GDM1 (cell line): ENCODE data around the gene CDHR3.
"Not testable (repeated sequence)": the region's sequence is repeated elsewhere in the genome, so short reads cannot be mapped to it uniquely, and the experiment has no call there.

ENCODE experiments used
- DNase-seq: peaks from one replicate; lab custom pipeline; 2025; lab: John Stamatoyannopoulos, UW

The CDHR3 gene

DNA sequence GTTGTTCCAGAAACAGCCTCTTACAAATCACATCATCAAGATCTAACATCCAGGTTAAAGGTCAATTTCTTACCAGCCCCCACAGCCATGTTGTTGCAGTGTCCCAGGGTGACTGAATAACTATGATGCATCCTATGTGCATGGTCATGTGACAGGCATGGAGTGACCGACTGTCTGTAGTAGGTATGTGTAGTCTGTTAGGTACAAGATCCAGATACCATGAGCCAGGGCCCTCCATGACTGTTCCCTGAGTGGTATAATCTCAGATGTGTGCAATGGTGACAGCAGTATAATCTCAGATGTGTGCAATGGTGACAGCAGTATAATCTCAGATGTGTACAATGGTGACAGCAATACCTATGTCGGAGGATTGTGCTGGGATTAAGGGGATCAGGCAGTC is 8.8 kb downstream of the CDHR3 start:
- DNase-seq: no peak

DNA sequence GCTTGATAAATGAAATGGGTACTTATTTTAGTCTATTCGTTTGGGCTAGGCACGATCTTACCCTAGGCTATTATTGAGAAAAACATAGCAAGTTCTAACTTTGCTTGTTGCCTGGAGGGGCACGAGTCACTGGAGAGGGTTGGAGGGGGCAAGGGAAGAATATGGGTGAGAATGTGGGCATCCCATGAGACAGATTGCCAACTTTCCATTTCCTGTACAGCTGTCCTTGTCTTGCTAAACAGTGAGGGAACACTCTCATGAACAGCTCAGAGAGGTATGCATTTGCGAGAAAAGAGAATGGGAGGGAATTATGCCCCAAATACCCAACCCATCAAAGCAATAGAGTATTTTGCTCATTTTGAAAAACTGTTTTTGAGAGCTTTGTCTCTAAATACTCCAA is 9.2 kb downstream of the CDHR3 start:
- no peak for DNase-seq

DNA sequence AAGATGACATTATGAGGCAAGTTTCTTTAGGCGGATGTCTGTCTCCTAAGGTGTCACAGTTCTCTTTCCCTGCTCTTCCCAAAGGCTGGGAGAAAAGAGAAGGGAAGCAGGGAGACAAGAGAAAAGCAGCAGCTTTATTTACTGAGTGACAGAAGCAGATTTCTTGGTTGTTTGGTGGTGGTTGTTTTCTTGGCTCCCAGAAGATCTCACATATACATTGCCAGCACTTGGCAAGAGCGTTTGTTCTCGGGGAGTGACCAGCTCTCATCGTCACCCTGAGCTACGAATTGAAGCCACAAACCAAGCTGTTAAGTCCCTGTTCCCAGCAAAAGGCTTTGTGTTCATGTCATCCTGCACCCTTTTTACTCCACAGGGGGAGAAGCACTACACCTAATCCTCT is 11.4 kb downstream of the CDHR3 start:
- DNase-seq: no peak

DNA sequence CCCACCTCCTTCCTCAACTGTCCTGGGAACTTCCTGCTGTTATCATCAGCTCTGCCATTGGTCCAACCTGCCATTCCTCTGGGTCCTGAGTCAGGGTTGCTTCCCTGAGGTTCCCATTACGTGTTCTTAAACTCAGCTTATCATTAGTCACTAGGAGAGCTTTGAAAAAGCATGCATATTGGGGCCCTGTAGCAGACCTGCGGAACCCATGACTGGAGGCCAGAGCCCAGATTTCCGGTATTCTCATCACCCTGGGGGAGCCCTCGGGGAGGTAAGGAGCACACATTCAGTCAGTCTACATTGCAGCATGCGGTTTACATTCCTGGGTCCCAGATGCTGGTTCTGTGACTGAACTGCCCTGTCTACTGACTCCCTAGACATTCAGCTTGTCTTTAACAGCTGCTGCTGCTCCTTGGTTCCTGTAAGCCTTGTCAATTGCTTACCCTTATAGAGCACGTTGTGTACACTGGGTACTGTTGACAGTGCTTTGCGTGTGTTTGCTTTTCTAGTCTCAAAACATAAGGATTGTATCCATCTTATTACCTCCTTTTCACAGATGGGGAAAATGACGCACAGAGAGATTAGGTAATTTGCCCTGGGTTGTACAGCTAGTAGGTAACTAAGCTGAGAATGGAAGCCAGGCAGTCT is 12.8 kb downstream of the CDHR3 start:
- peak; percentile 15 for DNase-seq

DNA sequence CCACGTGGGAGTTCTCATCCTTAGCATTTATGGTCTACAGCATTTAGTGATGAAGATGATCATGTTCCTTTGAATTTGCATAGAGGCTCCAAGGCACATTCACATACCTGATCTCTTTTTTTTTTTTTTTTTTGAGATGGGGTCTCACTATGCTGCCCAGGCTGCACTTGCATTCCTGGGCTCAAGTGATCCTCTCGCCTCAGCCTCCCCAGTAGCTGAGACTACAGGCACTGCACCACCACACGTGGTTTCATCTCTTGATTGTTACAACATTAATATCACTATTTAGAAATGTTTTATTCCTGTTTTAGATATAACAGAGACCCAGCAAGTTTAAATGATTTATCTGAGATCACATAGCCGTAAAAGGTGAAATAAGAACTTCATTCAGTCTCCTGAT is 13.8 kb downstream of the CDHR3 start:
- DNase-seq: no peak

DNA sequence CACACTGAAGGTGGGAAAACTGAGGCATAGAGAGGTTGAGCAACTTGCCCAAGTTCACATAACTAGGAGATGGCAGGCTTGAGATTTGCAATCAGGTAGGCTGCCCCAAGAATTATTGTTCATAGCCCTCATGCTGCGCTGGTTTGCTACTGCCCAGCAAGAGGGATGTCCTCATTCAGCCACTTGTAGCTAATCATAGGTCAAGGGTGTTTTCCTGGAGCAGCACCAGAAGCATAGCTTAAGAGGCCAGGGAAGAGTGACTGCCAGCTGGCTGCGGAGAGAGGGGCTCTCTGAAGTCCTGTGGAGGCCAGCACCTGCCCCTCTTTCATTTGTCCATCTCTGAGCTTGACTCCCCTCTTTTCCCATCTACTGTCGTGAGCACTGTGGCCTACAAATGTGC is 15.0 kb downstream of the CDHR3 start:
- no peak for DNase-seq

DNA sequence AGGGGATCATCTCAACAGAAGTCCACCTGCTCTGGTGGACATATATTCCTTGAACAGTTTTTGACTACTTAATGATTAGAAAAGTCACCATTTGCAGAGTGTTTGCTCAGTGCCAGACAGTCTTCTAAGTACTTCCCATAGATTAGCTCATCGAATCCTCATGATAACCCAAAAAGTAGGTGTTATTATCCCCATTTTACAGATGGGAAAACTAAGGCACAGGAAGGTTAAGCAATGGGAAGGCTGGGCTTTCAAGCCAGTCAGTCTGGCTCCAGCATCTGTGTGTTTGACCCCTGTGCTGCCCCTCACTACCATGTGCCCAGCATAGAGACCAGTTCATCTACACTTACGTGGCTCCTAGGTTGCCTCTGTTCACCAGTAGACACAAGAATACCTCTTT is 15.9 kb downstream of the CDHR3 start:
- DNase-seq: no peak

DNA sequence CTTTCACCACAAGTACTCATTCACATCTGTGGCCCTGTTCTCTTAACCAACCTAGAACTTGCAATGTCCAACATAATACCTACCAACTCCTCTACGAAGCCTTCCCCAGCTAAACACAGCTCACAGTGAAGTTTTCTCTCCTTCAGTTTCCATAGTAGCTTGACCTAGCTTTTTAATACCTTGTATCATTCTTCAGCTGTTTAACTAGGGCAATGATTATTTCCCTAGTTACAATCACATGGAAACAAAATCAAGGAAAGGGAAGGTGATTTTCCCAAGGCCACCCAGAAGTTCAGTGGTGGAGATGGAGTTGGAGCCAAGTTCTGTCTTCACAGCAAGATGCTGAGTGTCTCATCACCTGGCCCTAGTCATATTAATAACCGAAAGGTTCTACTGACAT is 16.3 kb downstream of the CDHR3 start:
- no peak for DNase-seq

DNA sequence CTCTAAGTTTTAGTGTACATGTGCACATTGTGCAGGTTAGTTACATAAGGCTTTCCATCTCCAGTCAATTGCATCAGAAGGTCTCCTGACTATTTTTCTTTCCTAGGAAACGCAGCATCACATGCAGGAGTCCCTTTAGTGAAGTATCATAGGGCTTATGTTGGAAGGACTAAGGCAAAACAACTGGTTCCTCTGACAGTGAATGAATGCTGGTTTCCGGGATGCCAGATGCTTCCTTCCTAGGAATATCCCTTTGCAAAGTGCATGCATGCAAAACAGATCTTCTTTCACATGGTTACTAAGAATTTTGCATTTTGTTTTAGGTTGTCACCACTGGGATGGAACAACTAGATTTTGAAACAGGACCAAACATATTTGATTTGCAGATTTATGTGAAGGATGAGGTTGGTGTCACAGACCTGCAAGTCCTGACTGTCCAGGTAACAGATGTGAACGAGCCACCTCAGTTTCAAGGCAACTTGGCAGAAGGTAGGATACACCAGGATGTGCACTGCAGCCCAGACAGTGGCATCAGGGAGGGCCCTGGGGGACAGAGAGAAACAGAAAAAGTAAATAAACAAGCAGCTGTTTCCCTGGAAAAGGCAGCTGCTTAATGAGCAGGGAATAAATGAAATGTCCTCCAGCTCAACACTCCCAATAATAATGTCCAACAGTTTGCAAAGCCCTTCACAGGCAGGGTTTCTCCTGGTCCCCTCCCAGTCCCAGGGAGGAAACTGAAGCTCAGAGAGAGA is 17.8 kb downstream of the CDHR3 start:
- DNase-seq: no peak

DNA sequence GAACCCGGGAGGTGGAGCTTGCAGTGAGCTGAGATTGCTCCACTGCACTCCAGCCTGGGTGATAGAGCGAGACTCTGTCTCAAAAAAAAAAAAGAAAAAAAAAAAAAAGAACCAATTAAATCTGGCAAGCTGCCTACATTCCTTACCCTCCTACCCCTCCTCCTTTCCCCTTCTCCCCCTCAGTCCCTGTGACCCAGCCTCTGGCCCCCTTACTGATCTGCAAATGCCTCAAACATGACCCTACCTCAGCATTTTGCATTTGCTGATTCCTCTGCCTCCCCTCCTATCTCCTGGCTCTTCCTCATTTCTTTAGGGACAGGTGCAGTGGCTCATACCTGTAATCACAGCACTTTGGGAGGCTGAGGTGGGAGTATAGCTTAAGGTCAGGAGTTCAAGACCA is 19.3 kb downstream of the CDHR3 start:
- no peak for DNase-seq

DNA sequence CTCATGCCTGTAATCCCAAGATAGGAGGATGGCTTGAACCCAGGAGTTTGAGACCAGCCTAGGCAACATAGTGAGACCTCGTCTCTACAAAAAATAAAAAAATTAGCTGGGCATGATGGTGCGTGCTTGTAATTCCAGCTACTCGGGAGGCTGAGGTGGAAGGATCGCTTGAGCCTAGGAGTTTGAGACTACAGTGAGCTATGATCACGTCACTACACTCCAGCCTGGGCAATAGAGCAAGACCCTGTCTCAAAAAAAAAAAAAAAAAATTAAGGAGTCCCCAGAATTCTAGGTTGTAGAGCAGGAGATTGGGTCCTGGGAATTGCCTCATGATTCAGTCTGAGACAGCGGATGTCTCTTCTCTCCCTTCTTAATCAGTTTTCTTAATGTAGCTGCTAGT is 21.7 kb downstream of the CDHR3 start:
- not testable (repeated sequence) for DNase-seq

DNA sequence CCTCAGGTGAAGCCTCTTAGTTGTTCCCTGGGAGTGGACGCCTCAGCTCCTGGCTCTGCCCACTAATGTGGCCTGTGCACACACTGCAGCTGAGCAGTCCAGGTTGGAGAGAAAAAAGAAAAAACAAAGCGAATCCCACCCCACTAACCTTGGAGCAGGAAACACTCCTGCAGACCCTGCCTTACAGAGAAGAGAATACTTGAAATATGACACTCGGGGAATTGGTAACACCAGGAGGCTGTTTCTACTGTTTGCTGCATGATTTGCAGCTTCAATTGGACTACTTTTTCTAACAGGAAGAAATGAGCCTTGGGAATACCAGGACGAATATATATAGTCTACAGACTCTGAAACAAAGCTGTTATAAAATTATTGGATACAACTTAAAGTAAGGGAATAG is 22.2 kb downstream of the CDHR3 start:
- no peak for DNase-seq

DNA sequence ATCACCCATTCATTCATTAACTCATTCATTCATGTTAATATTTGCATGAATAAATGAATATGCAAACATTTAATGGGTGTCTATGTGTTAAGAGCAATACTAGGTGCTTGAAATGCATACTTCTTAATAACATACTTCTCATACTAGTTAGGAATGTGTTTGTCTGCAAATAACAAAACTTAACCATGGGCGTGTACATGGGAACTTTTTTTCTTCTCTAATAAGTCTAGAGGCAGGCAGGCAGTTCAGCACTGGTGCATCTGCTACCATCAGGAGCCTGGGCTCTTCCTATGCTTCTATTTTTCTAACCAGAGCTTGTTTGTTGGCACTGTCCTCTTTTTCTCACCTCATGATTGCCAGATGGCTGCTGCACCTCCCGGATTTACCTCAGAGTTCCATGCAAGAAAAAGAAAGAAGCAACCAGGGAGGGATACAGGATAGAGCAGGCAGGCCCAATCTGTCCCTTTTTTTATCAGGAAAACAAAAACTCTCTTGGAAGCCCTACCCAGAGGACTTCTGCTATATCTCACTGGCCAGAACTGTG is 22.7 kb downstream of the CDHR3 start:
- no peak for DNase-seq

DNA sequence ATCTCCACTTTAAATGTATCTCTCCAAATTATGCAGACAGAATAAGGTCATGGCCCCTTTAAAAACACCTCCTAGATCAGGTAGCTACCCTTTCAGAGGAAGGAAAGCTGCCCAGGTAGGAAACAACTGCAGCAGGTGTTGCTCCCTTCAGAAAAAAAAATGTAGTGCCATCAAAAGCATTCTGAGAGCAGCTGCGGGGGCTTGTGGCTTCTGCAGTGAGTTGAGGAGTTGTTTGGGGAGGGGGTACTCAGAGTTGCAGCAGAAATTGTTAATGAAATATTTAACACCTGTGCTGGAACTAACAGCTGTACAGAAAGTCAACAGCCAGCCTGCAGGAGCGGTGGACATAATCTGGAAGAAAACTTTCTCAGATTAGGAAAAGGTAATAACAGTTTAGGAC is 24.0 kb downstream of the CDHR3 start:
- DNase-seq: no peak

DNA sequence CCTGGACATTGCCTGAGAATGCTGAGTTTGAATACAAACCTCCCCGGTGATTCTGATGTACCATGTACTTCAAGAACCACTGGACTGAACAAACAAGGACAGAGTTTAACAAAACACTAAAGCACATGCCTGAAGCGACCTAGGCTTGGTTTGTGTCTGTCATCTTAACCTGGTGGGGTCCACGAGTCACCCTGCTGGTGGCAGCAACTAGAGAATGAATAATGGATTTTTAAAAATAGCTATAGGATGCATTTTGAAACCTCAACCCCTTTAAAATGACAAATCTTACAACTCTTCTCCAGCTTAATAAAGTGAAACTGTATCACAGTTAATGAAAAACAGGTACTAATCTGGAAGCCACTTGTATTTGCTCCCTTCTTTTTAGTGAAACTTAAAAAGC is 25.2 kb downstream of the CDHR3 start:
- no peak for DNase-seq

DNA sequence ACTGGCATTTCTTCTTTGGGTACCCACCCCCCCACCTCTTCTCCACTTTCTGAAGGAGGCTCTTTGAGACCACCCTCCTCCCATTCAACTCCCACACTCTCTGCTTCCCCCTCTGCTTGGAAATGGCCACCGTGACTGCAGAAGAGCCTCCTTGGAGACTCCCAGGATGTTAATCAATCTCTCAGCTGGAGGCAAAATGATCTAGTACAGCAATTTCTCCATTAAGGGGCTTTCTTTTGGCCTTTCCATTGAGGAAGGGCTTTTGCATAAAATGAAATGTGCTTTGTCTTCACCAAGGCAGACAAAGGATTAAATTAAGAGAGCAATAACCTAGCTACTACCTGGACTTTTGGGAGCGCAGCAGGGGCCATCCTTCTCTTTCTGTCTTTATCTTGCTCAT is 26.1 kb downstream of the CDHR3 start:
- DNase-seq: no peak

DNA sequence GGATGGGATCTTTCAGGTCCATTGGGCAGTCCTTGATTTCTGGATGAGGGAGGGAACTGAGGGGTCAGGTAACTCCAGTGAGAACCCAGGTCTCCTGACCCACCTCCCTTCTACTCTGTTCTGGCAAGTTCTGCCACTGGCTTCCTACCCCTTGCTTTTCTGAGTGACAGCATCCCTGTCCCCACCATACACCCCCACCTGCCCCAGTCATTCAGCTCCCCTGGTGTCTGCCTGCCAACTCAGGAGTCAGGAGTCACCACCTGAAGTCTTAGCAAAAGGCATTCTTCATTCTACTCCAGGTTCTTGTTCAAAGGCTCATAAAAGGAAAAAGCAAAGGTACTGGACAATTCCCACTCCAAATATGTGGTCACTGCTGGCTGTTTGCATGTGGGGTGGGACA is 26.6 kb downstream of the CDHR3 start:
- no peak for DNase-seq

DNA sequence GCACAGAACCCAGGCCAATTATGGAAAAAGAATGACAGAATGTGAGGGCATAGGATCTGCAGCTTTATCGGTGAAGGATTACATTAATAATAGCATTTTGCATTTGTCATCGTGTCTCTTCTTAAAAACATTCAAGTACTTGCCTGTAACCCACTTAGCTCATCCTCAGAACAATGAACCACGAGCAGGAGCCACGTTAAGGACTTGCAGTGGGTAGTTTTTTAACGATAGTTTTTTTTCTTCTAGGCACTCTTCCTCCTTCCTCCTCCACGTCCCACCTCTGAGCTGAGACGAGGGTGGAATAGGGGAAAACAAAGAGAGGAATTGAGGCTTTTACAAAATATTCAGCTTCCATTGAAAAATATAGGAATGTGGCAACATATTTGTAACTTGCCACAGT is 27.1 kb downstream of the CDHR3 start:
- no peak for DNase-seq

DNA sequence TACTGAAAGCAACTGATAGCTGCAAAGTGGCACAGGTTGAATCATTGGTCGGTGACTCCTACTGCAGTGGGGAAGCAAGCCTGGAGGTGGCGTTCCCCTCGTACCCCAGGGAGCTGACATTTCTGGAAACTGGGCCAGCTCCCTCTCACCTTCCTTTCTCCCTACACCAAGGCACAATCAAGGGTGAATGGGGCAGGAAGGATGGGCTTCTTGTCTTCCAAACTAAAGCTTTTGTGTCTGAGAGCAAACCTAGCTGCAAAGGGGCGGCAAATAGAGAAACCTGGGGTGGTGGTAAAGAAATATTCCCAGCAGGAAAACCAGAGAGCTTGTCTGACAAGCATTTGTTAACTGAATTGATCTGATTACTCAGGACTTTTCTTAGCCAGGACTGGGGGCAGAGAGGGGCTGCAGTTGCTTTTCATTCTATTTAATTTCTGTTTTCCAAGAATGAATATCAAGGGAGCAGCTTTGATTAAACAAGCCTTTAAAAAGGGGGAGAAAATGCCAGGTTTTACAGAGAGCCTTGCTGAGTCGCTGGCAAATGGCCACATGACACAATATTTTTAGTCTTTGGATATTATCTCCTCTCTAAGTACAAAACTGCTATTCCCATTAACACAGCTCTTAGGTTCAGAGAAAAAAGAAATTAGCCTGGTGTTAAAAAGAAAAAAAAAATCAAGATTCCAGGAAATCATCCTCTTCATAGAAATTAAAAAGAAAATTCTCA is 27.8 kb downstream of the CDHR3 start:
- no peak for DNase-seq

DNA sequence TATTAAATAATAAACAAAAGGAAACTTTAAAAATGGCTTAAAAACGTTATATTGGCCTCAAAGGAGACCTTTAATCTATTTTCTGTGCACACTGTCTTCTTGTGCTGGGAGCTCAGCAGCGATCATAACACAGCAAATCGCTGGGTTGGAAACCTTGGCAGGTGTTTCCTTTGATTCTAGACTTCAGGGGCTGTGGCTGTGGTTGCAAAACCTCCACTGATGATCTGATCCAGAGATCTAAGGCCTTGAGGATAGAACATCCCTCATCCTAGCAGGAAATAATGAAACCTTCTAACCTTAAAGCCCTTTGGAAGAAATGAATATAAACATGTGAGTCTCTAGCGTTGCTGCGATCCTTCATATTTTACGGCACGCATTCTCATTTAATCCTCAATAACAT is 29.8 kb downstream of the CDHR3 start:
- no peak for DNase-seq

DNA sequence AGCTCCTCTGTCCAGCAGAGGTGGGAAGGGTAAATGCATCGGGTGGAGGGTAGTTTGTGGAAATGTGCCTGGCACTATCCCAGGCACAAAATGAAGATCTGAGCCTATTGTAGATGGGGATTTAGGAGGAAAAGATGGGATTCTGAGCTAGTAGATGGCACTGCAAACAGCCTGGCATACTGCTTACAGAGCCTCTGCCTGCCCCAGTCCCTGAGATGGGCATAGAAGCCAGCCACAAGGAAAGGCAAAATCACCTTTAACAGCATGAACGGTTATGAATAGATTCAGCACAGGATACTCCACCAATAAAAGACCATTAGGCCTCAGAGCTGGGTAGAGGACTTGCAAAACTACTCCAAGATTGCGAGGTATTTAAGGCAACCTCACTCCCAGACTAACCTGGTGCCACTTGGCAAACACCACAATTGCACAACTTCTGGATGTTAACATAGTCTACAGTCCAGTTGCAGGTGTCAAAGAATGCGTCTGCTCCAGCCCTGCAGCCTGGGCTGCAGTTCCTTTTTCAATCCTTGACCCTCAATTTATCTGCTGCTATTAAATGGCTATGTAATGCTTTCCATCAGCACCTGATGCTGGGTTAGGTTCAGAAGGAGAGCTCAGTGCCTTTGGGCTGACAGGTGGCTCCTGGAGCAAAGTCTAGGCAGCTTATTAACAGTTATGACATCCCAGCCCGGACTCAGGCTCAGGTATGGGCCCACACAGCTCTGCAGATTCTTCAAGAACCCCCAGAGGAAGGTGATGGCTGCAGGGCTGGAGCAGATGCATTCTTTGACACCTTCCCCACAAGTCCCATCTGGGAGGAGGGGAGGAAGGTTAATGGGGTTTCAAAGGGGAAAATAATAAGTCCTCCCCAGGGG is 34.0 kb downstream of the CDHR3 start:
- no peak for DNase-seq

DNA sequence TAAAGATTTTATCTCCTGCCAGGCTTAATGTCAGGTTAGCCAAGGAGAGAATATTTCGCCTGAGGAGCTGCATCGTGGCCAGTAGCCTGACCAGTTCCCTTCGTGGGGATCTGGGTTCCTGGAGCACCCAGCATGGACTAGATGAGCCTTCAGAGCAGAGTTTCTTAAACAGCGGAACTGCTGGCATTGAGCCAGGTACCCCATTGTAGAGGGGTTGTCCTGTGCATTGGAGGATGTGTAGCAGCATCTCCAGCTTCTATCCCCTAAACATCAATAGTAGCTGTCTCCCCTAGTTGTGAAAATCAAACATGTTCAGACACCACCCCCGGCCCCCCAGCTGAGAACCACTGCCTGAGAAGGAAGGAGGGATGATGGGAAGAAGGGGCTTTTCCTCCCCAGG is 36.2 kb downstream of the CDHR3 start:
- no peak for DNase-seq
